Muscle layer of colon (tissue), 2 donors: ENCODE results near the gene BBS1.
A peak's percentile ranks its signal among the peaks of the same experiment; 100 is the strongest.
"Not testable (repeated sequence)": the region's sequence is repeated elsewhere in the genome, so short reads cannot be mapped to it uniquely, and the experiment has no call there.

Experiments used
- H3K27ac ChIP-seq: one replicate; pipeline ENCODE4 v1.7.0; 2013; ENCODE audit warnings: low read depth, mild to moderate bottlenecking, low read length, moderate library complexity
- H3K27me3 ChIP-seq, 2 donors: one replicate each; pipeline ENCODE4 v1.7.0; 2013; ENCODE audit warnings: low read length in 2 of 2, mild to moderate bottlenecking in 2 of 2; ENCODE audit not compliant: insufficient read depth in 2 of 2, control insufficient read depth in 1 of 2
- H3K36me3 ChIP-seq: one replicate; pipeline ENCODE4 v1.7.0; 2013; ENCODE audit warnings: mild to moderate bottlenecking, low read length; ENCODE audit not compliant: insufficient read depth
- H3K4me1 ChIP-seq: one replicate; pipeline ENCODE4 v1.7.0; 2013; ENCODE audit warnings: mild to moderate bottlenecking, low read length; ENCODE audit not compliant: insufficient read depth
- H3K4me3 ChIP-seq, 2 donors: one replicate each; pipeline ENCODE4 v1.7.0; 2013; ENCODE audit warnings: low read length in 2 of 2, low read depth in 1 of 2, mild to moderate bottlenecking in 1 of 2, moderate library complexity in 1 of 2
- H3K9ac ChIP-seq: one replicate; pipeline ENCODE4 v1.7.0; 2013; ENCODE audit warnings: low read length
- H3K9me3 ChIP-seq: one replicate; pipeline ENCODE4 v1.7.0; 2013; ENCODE audit warnings: mild to moderate bottlenecking, low read length
- donor health status: abdominal sarcoma.
- donor health status: Adenocarcinoma of cecum.

Gene BBS1

GRCh38 chr11:66510271-66510989, at the start of gene BBS1:
TSS of gene BBS1 (plus strand) at chr11:66510635. CDS start at chr11:66510660, 25 bp downstream.
- Histone ChIP-seq H3K27me3 (no peaks in the 10 kb centered on the region), H3K27ac (peak within 1 kb of the TSS; percentile 70), H3K4me1 (peaks cover 13% of the 10 kb centered on the region), H3K4me3 (peak within 1 kb of the TSS; percentile 47 to 96), H3K36me3 (peaks cover 8% of the 10 kb centered on the region), H3K9me3 (no peaks in the 10 kb centered on the region), H3K9ac (peak within 1 kb of the TSS; percentile 76)

GRCh38 chr11:66462010-66462409, 48.4 kb upstream of the BBS1 start:
- H3K4me3 ChIP-seq = no peak overlapping the region
- no peak overlapping the region for H3K9ac ChIP-seq
- H3K36me3 ChIP-seq = no peaks in the 10 kb centered on the region
- no peaks in the 10 kb centered on the region for H3K9me3 ChIP-seq
- no peaks in the 10 kb centered on the region for H3K27me3 ChIP-seq
- H3K4me1 ChIP-seq = peaks cover 11% of the 10 kb centered on the region
- no peak overlapping the region for H3K27ac ChIP-seq

- Histone ChIP-seq H3K9me3 (no peaks in the 10 kb centered on the region), H3K27ac (no peak overlapping the region), H3K36me3 (no peaks in the 10 kb centered on the region), H3K27me3 (no peaks in the 10 kb centered on the region), H3K4me3 (no peak overlapping the region), H3K9ac (no peak overlapping the region), H3K4me1 (peaks cover 17% of the 10 kb centered on the region)
Measured at GRCh38 chr11:66462911-66463310, 47.5 kb upstream of the BBS1 start.

GRCh38 chr11:66464116-66464515, 46.3 kb upstream of the BBS1 start:
- H3K4me1 ChIP-seq = peaks cover 21% of the 10 kb centered on the region
- not testable (repeated sequence) for H3K9ac ChIP-seq, H3K27me3 ChIP-seq, H3K36me3 ChIP-seq, H3K4me3 ChIP-seq, H3K9me3 ChIP-seq, H3K27ac ChIP-seq

- Histone ChIP-seq H3K27ac (no peak overlapping the region), H3K27me3 (no peaks in the 10 kb centered on the region), H3K36me3 (peaks cover 5% of the 10 kb centered on the region)
Measured at GRCh38 chr11:66464916-66465315, 45.5 kb upstream of the BBS1 start.

GRCh38 chr11:66465373-66466224, 44.8 kb upstream of the BBS1 start:
- H3K4me1 ChIP-seq = peaks cover 21% of the 10 kb centered on the region
- H3K27me3 ChIP-seq = no peaks in the 10 kb centered on the region
- H3K27ac ChIP-seq = peak overlapping the region; percentile 93
- H3K36me3 ChIP-seq = peaks cover 10% of the 10 kb centered on the region
- peak overlapping the region; percentile 83 to 84 for H3K4me3 ChIP-seq
- peak overlapping the region; percentile 44 for H3K9ac ChIP-seq
- H3K9me3 ChIP-seq = no peaks in the 10 kb centered on the region

More at GRCh38 chr11:66464916-66465315, 45.5 kb upstream of the BBS1 start:
- H3K9ac ChIP-seq = no peak overlapping the region
- no peaks in the 10 kb centered on the region for H3K9me3 ChIP-seq
- peaks cover 21% of the 10 kb centered on the region for H3K4me1 ChIP-seq
- no peak overlapping the region for H3K4me3 ChIP-seq

- Histone ChIP-seq H3K27ac (peak within 1 kb of the TSS; percentile 93), H3K27me3 (no peaks in the 10 kb centered on the region), H3K9ac (peak within 1 kb of the TSS; percentile 44), H3K4me3 (peak within 1 kb of the TSS; percentile 83 to 86), H3K4me1 (peaks cover 21% of the 10 kb centered on the region), H3K36me3 (peaks cover 19% of the 10 kb centered on the region), H3K9me3 (no peaks in the 10 kb centered on the region)
Measured at GRCh38 chr11:66466225-66467033, 44.0 kb upstream of the BBS1 start, which contains the start of gene PELI3. TSS of gene PELI3 (plus strand) at chr11:66466905. CDS start at chr11:66468129, 1,224 bp downstream.

- Histone ChIP-seq H3K9ac (peak overlapping the region; percentile 23), H3K27me3 (no peaks in the 10 kb centered on the region), H3K36me3 (peaks cover 21% of the 10 kb centered on the region), H3K4me3 (peak overlapping the region; percentile 80 to 86), H3K4me1 (peaks cover 21% of the 10 kb centered on the region), H3K27ac (peak overlapping the region; percentile 72), H3K9me3 (no peaks in the 10 kb centered on the region)
Measured at GRCh38 chr11:66467034-66467659, 43.3 kb upstream of the BBS1 start.

GRCh38 chr11:66467756-66468155, 42.7 kb upstream of the BBS1 start:
- Histone ChIP-seq H3K4me1 (peaks cover 21% of the 10 kb centered on the region), H3K9me3 (no peaks in the 10 kb centered on the region), H3K9ac (peak overlapping the region; percentile 23), H3K27me3 (no peaks in the 10 kb centered on the region), H3K36me3 (peaks cover 27% of the 10 kb centered on the region), H3K4me3 (peak overlapping the region; percentile 80 to 86), H3K27ac (peak overlapping the region; percentile 72)

GRCh38 chr11:66468691-66469090, 41.7 kb upstream of the BBS1 start:
- Histone ChIP-seq H3K9ac (no peak overlapping the region), H3K36me3 (peaks cover 36% of the 10 kb centered on the region), H3K4me3 (no peak overlapping the region), H3K9me3 (no peaks in the 10 kb centered on the region), H3K27me3 (no peaks in the 10 kb centered on the region), H3K27ac (no peak overlapping the region), H3K4me1 (peaks cover 21% of the 10 kb centered on the region)
